Astrocyte of the spinal cord (primary cell): Measurements from ENCODE around the gene KIF13A.

Experiments
- DNase-seq: peaks from one replicate; pipeline ENCODE4 v3.0.0; 2011; ENCODE audit warnings: low read depth, low spot score
- H3K4me3 ChIP-seq: 2 replicates; pipeline ENCODE4 v1.5.1; 2011; ENCODE audit warnings: low read depth, mild to moderate bottlenecking, low read length, moderate library complexity
- CTCF ChIP-seq: IDR thresholded peaks from 2 replicates; pipeline ENCODE4 v1.5.1; 2012; ENCODE audit warnings: low read depth, mild to moderate bottlenecking, low read length, inconsistent platforms
- in situ Hi-C: cut with HindIII; loops from 2 replicates; pipeline ENCODE4 v1.10.0; 2017; ENCODE audit warnings: low sequenced_read_pairs

KIF13A gene

GRCh38 chr6:17999425-17999824 is 12.0 kb upstream of the KIF13A start:
- in situ Hi-C loops: no loop called here
- no peak for TF ChIP-seq CTCF
- no peak overlapping the region for H3K4me3 ChIP-seq
- DNase-seq: no peak

DNA sequence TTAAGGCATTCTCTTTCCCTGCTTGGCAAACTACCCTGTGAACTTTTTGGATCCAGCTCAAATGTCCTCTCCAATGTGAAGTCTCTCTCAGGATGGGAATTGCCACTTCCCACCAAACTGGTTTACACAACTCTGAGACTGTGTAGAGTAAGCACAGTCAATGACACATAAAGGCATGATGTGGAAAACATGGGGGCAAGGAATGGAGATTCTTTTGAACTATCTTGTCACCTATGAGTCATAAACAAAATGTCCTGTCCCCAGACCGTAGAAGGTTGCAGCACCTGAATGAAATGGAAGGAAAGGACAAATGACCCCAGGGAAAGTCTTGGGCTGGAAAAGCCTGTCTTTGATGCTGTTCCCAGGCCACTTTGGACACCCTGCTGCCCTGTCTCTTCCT is 11.0 kb upstream of the KIF13A start:
- in situ Hi-C loops: no loop called here
- DNase-seq: no peak
- no peak overlapping the region for H3K4me3 ChIP-seq
- no peak for TF ChIP-seq CTCF

DNA sequence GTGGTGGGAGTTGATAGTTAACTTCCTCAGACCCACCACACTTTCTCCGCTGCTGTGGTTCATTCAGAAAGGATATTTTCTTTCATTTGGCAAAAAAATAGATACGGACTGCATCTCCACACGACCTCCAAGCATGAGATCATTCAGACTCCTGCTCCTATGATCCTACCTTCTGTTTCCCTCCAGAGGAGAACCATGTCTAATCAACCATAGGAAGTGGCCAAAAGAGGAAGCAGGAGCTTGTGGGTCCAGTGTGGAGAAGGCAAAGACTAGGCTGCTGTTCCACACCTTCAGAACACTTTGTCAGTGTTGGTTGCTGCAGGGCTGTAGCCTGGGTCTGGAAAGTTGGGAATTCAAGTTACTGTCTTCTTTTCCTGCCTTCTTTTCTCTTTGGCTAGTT is 10.6 kb upstream of the KIF13A start:
- no peak for TF ChIP-seq CTCF
- H3K4me3 ChIP-seq: no peak overlapping the region
- DNase-seq: no peak
- in situ Hi-C loops: no loop called here

GRCh38 chr6:17995414-17995813 is 8.0 kb upstream of the KIF13A start:
- no peak for DNase-seq
- in situ Hi-C loops: no loop called here
- no peak overlapping the region for H3K4me3 ChIP-seq
- TF ChIP-seq CTCF: no peak

GRCh38 chr6:17994019-17994418 is 6.6 kb upstream of the KIF13A start:
- TF ChIP-seq CTCF: no peak
- DNase-seq: no peak
- in situ Hi-C loops: no loop called here
- H3K4me3 ChIP-seq: no peak overlapping the region

DNA sequence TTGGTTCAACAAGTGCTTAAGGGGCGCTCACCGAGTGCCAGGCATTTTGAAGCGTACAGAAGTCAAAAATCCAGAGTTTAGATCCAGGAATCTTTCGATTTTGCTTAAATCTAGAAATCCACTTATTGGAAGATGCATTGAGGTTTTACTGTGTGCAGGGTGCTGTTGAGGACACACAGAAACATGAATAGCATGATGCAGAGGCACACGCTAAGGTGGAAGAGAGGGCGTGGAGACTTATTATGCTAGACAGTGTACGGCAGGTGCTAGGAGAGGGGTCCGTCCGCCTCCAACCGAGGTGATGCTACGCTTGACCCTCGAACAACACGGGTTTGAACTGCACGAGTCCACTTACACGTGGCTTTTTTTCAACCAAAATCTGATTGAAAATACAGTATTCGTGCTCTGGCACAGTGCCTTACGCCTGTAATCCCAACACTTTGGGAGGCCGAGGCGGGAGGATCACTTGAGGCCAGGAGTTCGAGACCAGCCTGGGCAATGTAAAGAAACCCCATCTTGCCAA is 1.0 kb upstream of the KIF13A start:
- in situ Hi-C loops: no loop called here
- no peak for TF ChIP-seq CTCF
- no peak for DNase-seq
- peak overlapping the region; percentile 62 for H3K4me3 ChIP-seq

GRCh38 chr6:17987697-17988421 is 424 bp upstream of the KIF13A start:
- in situ Hi-C loops: no loop called here
- peak overlapping the region; percentile 62 for H3K4me3 ChIP-seq
- DNase-seq: peak; percentile 67

More at GRCh38 chr6:17987697-17988421, 424 bp upstream of the KIF13A start:
- no peak for TF ChIP-seq CTCF
